DLD1 (cell line): ENCODE data around the gene FASTK.

Experiments used
- in situ Hi-C: cut with HindIII; loops from 2 replicates; pipeline ENCODE4 v1.10.0; 2017; ENCODE audit warnings: low sequenced_read_pairs

FASTK gene

DNA sequence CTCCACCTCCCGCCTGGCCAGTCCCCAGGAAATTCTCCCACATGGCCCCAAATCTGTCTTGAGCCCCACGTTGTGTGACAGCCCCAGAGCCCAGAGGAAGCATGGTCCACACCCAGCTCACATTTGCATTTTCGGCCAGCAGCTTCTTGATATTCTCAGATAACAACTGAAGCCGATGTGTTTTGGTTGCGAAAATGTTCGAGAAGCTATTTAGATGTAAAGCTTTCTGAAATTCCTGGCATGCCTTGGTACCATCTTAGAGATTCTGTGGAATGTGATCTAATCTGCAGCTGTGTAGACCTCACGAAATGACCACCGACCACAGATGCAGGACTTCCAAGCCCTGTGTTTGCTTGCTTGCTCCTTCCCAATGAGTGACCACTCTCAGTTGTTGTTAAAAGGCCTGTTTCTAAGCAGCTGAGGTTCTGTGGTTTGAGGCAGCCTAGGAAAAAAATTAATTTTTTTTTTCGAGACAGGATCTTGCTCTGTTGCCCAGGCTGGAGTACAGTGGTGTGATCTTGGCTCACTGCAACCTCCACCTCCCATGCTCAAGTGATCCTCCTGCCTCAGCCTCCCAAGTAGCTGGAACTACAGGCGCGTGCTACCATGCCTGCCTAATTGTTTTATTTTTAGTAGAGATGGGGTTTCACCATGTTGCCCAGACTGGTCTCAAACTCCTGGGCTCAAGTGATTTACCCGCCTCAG lies 12.4 kb downstream of the FASTK start:
- in situ Hi-C loops, result no loop called here

DNA sequence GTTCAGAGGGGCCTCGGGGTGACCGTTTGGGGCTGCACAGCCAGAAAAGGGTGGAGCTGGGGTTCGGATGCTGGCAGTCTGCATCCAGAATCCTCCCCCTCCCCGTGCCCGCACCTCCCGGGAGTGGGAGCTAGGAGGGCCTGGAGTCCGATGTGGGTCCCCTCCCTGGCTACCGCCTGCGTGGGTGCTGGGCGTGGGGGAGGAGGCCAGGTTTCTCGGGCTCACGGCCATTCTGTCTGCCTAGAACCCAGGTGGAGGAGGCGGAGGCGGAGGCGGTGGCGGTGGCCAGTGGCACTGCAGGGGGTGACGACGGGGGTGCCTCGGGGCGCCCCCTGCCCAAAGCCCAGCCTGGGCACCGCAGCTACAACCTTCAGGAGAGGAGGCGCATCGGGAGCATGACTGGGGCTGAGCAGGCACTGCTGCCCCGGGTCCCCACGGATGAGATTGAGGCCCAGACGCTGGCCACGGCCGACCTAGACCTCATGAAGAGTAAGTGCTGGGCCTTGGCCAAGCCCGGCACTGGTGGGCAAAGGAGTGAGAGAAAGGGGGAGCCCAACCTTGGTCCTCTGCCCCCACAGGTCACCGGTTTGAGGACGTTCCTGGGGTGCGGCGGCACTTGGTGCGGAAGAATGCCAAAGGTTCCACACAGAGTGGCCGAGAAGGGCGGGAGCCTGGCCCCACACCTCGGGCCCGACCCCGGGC lies 14.2 kb downstream of the FASTK start:
- in situ Hi-C loops, result no loop called here

DNA sequence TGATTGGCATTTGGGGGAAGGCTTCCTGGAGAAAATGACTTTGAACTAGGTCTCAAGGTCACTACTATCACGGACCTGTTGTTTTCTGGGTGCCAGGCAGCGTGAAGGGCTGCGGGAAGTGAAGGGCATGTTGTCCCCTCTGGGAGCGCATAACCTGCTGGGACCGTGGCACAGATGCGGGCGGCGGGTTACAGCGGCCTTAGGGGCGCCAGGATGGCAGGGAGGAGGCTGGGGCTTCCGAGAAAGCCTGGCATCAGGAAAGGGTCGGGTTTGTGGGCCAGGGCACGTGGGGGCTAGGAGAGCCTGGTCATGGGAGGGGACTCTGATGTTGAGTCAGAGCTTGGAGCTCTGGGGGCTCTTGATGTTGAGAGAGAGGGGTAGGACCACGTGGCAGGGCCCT lies 15.1 kb downstream of the FASTK start:
- in situ Hi-C loops, result no loop called here

DNA sequence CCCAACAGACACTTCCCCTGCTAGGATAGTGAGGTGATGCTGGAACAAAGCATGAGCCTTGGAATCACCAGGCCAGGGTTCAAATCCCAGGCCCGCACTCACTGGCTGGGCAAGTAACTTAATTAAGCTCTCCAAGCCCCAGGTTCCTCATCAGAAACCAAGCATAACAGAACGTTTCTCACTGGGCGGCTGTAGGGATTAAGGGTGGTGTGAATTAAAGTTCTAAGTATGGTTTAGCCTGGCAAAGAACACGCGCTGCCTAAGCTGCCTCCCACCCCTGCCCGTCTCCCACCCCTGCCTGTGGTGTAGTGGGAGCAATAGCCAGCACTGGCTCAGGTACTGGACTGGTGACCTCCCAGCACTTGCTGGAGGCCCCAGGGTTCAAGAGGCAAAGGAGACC lies 15.6 kb downstream of the FASTK start:
- in situ Hi-C loops, result no loop called here

DNA sequence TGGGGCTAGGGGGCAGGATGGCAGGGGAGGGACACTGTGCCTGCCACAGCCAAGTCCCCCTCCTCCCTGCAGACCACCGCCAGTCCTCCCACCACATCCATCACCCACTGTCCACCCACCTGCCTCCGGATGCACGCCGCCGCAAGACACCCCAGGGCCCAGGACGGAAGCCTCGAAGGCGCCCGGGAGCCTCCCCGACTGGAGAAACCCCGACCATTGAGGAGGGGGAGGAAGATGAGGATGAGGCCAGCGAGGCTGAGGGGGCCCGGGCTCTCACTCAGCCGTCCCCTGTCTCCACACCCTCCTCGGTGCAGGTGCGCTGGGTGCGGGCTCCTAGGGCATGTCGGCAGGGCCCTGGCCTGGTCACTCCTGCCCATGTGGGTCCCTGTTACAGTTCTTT lies 16.2 kb downstream of the FASTK start:
- in situ Hi-C loops, result no loop called here

DNA sequence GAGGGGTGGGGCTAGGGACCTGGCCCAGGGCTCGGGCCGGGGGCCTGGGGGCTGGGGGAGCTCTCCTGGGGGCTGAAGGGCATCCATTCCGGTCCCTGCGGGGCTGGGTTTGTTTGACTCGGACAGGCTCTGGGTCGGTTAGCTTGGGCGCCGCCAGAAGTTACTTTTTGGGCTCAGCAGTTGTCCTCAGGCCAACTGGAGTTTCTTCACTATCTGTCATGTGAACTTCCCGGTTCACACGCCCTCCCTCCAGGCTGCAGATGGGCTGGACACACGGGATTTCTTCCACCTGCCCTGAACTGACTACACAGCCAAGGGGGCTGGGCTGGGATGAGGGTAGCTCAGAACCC lies 17.4 kb downstream of the FASTK start:
- in situ Hi-C loops, result no loop called here

DNA sequence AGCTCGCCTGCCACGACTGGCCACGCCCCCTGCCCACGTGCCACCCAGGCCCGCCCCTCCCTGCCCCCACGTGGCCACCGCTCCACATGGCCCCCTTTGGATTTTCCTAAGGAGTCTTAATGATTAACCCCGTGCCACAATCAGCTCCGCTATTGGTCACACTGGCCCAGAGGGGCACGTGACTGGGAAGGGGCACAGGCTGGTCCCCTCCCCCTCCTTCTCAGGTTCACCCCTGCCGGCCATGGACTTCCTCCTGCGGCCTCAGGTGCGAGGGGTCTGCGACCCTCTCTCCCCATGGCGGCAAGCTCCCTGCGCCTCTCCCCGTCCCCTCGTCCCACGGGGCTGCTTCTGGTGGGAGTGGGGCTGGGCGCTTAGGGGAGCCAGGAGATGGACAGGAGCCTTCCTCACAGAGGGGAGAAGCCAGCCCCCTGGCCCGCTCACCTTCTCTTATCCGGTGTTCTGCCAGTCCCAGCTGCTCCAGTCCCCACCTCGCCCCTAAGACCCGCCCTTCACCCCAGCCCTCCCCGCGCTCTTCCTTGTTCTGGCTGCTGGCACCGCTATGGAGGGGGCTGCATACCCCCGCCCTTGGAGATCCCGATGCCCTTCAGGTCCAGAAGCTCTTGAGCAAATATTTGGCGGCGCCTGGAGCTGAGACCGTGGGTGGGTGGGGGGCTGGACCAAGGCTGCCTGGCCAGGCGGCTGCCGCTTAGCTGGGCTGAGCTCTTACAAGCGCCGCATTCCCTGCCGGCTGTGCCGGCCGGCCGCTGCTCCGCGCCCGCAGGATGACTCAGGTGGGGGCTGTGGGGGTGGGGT lies 18.0 kb downstream of the FASTK start:
- in situ Hi-C loops, result no loop called here

DNA sequence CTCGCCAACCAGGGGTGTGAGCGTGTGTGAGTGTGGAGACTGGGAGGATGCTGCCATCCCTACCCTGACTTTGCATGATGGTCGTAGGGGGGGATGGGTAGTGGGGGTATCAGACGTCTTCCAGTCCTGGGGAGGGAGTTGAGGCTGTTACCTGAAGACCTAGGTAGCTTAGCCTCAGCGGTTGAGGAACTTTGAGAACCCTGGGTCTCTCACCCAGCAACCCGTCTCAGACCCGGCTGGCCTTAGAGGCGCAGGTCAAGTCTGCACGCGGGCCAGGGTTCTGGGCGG lies 18.6 kb downstream of the FASTK start:
- in situ Hi-C loops, result no loop called here

DNA sequence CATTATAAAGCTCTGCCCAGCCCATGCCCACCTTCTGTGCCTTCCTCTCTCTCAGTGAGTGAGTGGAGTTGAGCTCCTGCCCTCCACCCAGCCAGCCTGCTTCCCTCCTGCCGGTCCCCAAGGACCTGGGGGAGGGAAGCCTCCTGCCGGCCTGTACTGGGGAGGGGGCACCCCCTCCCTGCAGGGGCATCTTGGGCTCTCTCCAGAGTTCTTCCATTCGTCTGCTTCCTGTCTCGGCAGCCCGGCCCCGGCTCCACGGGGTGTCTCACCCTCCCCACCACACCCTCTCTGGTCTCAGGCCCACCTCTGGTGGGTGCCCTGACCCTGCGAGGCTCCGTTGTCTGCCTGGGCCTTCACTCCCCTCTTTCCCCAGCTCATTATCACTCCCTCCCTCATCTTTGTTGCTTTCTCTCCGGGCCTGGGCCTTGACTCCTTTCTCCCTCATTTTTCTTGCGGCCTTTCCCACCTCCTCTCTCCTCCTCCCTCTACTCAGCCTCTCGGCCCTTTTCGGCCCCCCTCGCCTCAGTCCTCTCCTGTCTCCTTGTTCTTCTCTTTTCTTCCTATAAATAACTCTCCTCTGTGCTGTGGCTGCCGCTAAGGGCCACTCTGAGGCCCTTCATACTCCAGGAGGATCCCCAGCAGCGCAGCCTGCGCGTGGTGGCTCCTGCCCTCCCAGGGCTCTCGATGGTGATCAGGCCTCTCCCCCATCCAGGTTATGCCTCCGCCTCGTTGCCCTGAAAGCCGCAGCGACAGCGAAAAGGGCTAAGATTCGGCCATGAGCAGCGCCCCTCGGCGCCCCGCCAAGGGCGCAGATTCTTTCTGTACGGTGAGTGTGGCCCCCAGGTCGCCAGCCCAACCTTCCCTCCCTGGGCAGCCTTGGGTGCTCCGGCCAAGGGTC lies 19.1 kb downstream of the FASTK start:
- in situ Hi-C loops, result no loop called here

DNA sequence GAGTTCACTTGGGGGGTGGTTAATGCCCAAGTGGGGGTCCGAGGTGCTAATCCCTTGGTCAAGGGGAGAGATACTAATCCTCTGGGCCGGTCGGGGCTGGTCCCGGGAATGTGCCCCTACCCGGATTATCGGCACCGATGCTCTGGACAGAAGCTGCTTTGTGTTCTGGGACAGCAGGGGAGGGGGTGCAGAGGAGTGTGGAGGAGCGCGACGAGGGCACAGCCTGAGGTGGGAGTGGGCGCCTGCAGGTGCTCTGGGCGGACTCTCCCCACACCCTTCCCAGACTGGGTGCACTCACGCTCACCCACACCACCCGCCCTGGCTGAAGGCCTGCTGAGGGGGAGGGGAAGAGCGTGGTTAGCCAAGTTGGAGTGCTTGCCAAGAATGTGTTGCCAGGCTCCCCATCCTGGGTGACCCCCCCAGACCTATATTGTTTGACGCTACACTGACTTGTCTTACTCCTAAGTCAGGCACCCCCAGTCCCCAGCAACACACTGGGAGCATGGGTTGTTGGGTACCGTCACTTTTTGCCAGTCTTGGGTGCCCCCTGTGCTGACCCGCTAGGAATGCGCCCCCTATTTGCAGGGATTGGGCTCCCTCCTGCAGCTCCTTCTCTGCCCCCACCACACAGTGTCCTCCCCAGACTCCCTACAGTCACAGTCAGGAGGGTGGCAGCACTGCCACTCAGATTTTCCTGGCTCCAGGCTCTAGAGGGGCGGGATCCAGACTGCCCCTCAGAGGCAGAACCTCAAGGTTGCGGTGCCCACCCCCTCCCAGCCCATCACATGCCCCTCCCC lies 20.0 kb downstream of the FASTK start:
- in situ Hi-C loops, result no loop called here

DNA sequence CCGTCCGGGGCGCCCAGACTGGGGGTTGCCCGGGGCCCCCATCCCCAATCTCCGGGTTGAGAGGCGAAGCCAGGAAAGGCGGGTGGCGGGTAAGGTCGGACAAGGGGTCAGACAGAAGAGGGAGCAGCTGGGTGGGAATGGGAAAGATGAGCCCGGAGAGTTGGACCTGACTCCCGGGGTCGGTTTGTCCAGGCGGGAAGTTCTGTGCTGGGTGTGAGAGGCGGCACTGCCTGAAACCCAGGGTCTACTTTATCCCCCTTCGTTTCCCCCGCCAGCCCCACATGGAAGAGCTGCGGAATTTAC lies 20.5 kb downstream of the FASTK start:
- in situ Hi-C loops, result no loop called here

DNA sequence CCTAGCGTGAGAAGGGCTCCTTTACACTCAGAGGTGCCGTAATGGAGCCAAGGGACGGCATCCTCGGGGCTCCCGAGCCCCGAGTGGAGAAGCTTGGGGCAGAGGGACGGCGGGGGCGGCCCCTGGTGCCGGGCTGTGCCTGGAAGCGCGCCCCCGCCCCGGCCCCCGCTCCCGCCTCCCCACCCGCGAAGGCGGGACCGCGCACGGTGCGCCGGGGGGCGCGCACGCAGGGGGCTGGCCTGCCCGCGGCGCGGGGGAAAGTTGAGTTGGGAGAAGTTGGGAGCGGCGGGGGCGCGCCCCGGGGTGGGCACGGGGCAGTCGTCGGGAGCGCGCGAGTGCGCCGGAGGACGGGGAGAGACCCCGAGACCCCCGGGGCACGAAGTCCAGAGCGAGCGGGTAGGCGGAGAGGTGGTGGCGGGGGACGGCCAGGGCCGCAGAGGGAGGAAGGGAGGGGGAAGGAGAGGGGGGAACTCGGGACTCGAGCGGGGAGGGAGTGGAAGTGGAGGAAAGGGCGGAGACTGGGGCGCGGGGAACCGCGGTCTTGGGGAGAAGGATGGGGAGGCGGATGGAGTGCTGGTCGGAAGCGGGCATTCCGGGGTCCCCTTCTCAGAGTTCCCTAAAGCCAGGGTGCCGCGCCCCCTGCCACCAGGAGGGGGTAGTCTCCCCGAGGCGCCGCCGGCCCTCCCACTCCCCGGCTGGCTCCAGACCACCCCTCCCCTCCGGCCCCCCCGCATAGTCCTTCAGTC lies 21.1 kb downstream of the FASTK start, which contains the start of gene SLC4A2:
Gene SLC4A2, plus strand, starts transcription at position 223 of the 746 bp plus-strand sequence. CDS start 2,399 bp downstream, outside the sequence.
- in situ Hi-C loops, result no loop called here

DNA sequence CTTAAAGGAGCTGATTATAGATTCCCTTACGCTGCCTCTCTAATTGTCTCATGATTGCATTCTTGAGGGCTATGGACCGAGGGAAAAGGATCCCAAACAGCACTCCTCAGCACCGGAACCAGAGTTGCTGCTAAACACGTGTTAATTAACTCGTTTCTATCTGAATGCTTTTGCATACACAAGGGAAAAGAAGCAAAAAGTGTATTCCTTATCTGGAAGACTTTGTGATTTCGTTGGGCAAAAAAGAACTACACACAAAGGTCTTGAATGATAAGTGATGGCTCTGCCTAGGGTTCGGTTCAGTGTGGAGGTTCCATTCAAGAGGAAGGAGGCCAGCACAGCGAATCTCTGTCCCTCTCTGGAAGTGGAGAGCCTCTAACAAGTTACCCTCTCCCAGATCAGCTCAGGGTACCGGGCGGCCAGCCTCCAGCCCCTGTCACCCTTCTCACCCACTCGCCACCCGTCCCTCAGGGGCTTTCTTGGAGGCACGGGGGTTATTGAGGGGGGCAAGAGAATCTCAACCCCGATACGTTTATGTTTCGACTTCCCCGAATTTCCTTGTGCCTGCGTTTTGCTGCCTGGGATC lies 21.7 kb downstream of the FASTK start:
- in situ Hi-C loops, result no loop called here

DNA sequence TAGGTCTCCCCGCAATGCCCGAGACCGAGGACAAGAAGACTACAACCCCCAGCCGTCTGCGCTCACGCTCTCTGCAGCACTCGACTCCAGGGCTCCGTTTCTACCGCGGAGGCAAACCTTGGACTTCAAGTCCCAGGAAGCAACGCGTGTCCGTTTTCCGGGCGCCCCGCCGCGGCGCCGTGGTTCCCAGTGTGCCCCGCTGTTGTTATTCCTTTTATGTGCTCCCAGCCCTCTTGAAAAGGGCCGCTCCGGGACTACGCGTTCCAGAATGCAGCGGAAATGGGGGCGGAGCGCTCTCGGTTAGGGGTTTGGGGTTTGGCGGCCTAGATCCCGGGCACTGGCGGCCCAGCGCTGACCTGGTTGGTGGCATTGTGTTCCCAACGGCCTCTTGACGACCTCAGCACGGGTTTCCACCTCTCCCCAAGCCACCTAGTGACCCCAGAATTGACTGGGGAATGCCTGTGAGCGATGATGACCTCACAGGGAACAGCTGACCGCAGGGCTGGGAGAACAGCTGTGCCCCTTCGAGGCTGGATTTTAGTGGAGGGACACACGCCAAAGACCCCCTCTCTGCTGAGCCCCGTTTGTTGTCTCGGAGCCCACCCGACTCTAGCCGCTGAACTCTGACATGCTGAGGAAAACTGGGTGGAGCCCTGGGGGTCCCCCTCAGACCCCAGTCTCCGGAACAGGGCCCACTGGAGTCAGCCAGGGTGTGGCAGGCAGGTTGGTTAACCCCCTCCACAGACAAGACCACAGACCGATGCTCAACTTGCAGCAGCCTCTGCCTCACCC lies 22.4 kb downstream of the FASTK start:
- in situ Hi-C loops, result no loop called here

DNA sequence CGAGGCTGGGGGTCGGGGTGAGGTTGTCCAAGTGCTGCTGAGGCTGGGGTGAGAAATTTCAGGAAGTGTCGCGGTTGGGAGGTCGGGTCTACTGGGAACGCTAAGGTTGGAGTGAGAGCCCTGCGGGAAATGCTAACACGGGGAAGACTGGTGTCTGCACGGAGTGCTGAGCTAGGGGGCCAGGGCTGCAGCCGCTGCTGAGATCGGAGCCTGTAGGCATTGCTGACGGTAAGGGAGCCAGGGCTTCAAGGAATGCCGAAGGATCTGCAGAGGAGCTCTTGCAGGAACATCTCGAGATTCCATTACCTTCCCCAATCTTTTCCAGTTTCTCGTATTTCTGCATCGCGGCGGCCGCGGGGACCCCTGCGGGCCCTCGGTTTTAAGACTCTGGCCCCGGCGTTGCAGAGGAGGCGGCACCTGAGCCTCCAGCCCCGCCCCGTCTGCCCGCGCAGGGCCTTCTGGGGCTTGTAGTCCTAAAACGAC lies 23.1 kb downstream of the FASTK start, which contains the start of gene CDK5:
Gene CDK5, minus strand, starts transcription at position 392 of the 483 bp plus-strand sequence. Its CDS starts 49 bp downstream, at position 343.
- in situ Hi-C loops, result no loop called here

DNA sequence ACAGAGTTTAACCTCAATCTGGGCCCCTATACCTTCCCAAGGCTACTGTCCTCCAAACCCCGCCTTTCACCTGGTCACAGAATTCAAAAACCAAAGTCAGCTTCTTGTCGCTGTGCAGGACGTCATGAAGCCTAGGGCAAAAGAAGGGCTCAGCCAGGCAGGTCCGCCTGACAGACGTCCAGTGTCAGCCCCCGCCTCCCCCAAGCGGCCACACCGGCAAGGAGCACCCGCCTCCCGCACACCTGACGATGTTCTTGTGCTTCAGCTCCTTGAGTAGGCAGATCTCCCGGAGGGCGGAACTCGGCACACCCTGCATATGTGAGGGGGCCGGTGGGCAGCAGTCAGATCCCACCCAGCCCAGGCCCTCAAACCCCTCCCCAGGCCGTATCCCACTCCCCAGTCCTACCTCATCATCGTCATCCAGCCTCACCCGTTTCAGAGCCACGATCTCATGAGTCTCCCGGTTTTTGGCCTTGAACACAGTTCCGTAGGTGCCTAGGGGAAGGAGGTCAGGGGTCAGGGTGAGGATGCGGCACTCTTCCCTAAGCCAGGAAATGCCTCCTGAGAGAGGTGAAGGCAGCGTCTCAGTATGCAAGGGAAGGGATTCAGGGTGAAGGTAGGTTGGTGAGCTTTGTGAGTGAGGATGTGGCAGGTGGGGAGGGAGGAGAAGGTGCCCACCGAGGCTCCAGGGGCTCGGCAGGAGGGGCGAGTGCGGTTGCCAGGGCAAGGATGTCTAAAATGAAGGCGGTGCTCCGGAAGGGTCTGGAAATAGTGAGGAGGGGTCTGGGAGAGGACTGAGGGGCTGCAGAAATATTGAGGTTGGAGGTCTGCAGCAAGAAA lies 23.7 kb downstream of the FASTK start:
- in situ Hi-C loops, result no loop called here

DNA sequence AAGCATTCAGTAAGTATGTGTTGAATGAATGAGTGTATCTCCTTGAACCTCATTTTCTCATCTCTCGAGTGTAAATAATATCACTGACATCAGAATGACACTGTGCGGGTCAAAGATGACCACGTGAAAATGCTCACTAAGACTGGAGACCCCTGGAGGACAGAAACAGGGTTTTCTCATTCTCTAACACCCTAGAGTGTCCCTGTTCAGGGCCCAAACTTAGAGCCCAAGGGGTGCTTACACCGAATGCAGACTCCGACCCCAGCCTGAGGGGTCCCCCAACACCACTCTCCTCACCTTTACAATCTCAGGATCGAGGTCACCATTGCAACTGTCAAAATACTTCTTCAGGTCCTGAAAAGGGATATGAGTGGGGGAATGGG lies 24.3 kb downstream of the FASTK start:
- in situ Hi-C loops, result no loop called here
